Lower leg skin (tissue), 3 donors: Measurements from ENCODE around the gene ANGPTL5.

Experiments used
- CTCF ChIP-seq, 3 donors: fragments of 450-650 bp; IDR thresholded peaks; one replicate each; pipeline ENCODE4 v1.5.1; 2016; ENCODE audit warnings: antibody characterized with exemption in 3 of 3, mild to moderate bottlenecking in 3 of 3, moderate library complexity in 2 of 3
- POLR2A ChIP-seq, 2 donors: fragments of 450-650 bp; IDR thresholded peaks; one replicate each; pipeline ENCODE4 v1.6.1; 2016 to 2017; ENCODE audit warnings: antibody characterized with exemption in 2 of 2, mild to moderate bottlenecking in 1 of 2, moderate library complexity in 1 of 2

GRCh38 chr11:101863361-101863760, 53.0 kb downstream of the ANGPTL5 start:
- TF ChIP-seq CTCF (IDR thresholded peaks at IDR 0.05), result no peak
- no peak for TF ChIP-seq POLR2A (IDR thresholded peaks at IDR 0.05)
